Measurements from ENCODE around the gene GYG2.

DNA sequence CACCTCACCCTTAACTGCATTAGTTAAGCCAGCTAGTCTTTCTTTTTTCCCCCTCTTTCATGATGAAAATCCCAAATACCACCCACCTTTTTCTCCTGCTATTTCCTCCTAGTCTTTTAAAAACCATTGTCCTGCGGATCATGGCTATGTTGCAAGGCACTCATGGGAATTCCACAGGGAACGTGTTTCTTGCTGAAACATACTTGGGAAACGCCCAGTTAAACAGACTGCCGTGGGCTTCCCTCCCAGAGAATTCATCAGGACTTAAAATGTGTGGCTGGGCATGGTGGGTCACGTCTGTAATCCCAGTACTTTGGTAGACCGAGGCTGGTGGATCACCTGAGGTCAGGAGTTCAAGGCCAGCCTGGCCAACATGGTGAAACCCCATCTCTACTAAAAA lies 44.7 kb upstream of the GYG2 start:
- TF ChIP-seq, protein P1, sequence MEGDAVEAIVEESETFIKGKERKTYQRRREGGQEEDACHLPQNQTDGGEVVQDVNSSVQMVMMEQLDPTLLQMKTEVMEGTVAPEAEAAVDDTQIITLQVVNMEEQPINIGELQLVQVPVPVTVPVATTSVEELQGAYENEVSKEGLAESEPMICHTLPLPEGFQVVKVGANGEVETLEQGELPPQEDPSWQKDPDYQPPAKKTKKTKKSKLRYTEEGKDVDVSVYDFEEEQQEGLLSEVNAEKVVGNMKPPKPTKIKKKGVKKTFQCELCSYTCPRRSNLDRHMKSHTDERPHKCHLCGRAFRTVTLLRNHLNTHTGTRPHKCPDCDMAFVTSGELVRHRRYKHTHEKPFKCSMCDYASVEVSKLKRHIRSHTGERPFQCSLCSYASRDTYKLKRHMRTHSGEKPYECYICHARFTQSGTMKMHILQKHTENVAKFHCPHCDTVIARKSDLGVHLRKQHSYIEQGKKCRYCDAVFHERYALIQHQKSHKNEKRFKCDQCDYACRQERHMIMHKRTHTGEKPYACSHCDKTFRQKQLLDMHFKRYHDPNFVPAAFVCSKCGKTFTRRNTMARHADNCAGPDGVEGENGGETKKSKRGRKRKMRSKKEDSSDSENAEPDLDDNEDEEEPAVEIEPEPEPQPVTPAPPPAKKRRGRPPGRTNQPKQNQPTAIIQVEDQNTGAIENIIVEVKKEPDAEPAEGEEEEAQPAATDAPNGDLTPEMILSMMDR (IDR thresholded peaks at IDR 0.05; ENCODE audit: low read length), result no peak
- no peak for TF ChIP-seq EZH2 (IDR thresholded peaks at IDR 0.05; ENCODE audit: borderline replicate concordance, low read length)

Measured in OCI-LY1 (cell line).